NT2/D1 (cell line): Measurements from ENCODE around the gene TNFRSF8.
"Not testable (repeated sequence)": the region's sequence is repeated elsewhere in the genome, so short reads cannot be mapped to it uniquely, and the experiment has no call there.

Experiments
- DNase-seq: peaks from one replicate; pipeline ENCODE4 v3.0.0-alpha.2; 2011; ENCODE audit warnings: low read depth, low spot score
- H3K27me3 ChIP-seq: 2 replicates; pipeline ENCODE4 v1.6.0; 2011; ENCODE audit warnings: mild to moderate bottlenecking; ENCODE audit not compliant: insufficient read length, insufficient read depth
- H3K36me3 ChIP-seq: 2 replicates; pipeline ENCODE4 v1.6.1; 2011; ENCODE audit warnings: mild to moderate bottlenecking, low read length, mixed read lengths; ENCODE audit not compliant: insufficient read depth, insufficient read length
- H3K4me1 ChIP-seq: 2 replicates; pipeline ENCODE4 v1.5.1; 2011; ENCODE audit not compliant: insufficient read depth, insufficient read length
- H3K4me3 ChIP-seq: 2 replicates; pipeline ENCODE4 v1.5.1; 2011; ENCODE audit warnings: low read depth; ENCODE audit not compliant: insufficient read length
- H3K9ac ChIP-seq: 2 replicates; pipeline ENCODE4 v1.6.0; 2011; ENCODE audit warnings: low read depth; ENCODE audit not compliant: insufficient read length
- H3K9me3 ChIP-seq: 2 replicates; pipeline ENCODE4 v1.5.1; 2011; ENCODE audit warnings: mild to moderate bottlenecking, low read length; ENCODE audit not compliant: insufficient read depth
- SUZ12 ChIP-seq: IDR thresholded peaks from 2 replicates; pipeline ENCODE4 v1.6.1; 2011; ENCODE audit not compliant: insufficient read length, insufficient read depth; ENCODE audit errors: extremely low read depth
- YY1 ChIP-seq: IDR thresholded peaks from 2 replicates; pipeline ENCODE4 v1.6.1; 2011; ENCODE audit not compliant: insufficient read length, insufficient read depth
- ZNF274 ChIP-seq: IDR thresholded peaks from 2 replicates; pipeline ENCODE4 v1.6.1; 2011; ENCODE audit warnings: mild to moderate bottlenecking, low read depth, low read length

TNFRSF8 gene

GRCh38 chr1:12102066-12102465 is 39.0 kb downstream of the TNFRSF8 start:
- Histone ChIP-seq H3K9ac (no peak overlapping the region), H3K4me3 (no peak overlapping the region), H3K4me1 (no peaks in the 10 kb centered on the region), H3K27me3 (no peaks in the 10 kb centered on the region), H3K36me3 (peaks cover 30% of the 10 kb centered on the region), H3K9me3 (no peaks in the 10 kb centered on the region)
- TF ChIP-seq SUZ12 = no peak
- TF ChIP-seq ZNF274 = no peak
- TF ChIP-seq YY1 = no peak
- DNase-seq = no peak

- H3K4me3 ChIP-seq = no peak overlapping the region
- H3K9me3 ChIP-seq = no peaks in the 10 kb centered on the region
- no peak for DNase-seq
- TF ChIP-seq SUZ12 (no peak), ZNF274 (no peak), YY1 (no peak)
- H3K9ac ChIP-seq = no peak overlapping the region
- H3K36me3 ChIP-seq = peaks cover 36% of the 10 kb centered on the region
- no peaks in the 10 kb centered on the region for H3K27me3 ChIP-seq
- H3K4me1 ChIP-seq = no peaks in the 10 kb centered on the region
Measured at GRCh38 chr1:12104417-12104816, 41.3 kb downstream of the TNFRSF8 start.

- TF ChIP-seq SUZ12 (no peak), YY1 (no peak), ZNF274 (no peak)
- Histone ChIP-seq H3K4me3 (no peak overlapping the region), H3K9ac (no peak overlapping the region), H3K4me1 (no peaks in the 10 kb centered on the region), H3K9me3 (no peaks in the 10 kb centered on the region), H3K27me3 (no peaks in the 10 kb centered on the region), H3K36me3 (peaks cover 36% of the 10 kb centered on the region)
- no peak for DNase-seq
Measured at GRCh38 chr1:12106153-12106552, 43.0 kb downstream of the TNFRSF8 start.

GRCh38 chr1:12106861-12107260 is 43.8 kb downstream of the TNFRSF8 start:
- not testable (repeated sequence) for H3K27me3 ChIP-seq, H3K9me3 ChIP-seq, H3K9ac ChIP-seq, H3K4me3 ChIP-seq, H3K4me1 ChIP-seq, DNase-seq
- peaks cover 35% of the 10 kb centered on the region for H3K36me3 ChIP-seq

GRCh38 chr1:12107718-12108117 is 44.6 kb downstream of the TNFRSF8 start:
- Histone ChIP-seq H3K4me1 (no peaks in the 10 kb centered on the region), H3K36me3 (peaks cover 40% of the 10 kb centered on the region)
- TF ChIP-seq YY1 = no peak
- no peak for TF ChIP-seq SUZ12
- TF ChIP-seq ZNF274 = no peak

GRCh38 chr1:12109901-12110300 is 46.8 kb downstream of the TNFRSF8 start:
- no peak overlapping the region for H3K9ac ChIP-seq
- no peaks in the 10 kb centered on the region for H3K4me1 ChIP-seq
- H3K36me3 ChIP-seq = peaks cover 42% of the 10 kb centered on the region
- H3K9me3 ChIP-seq = no peaks in the 10 kb centered on the region
- no peak overlapping the region for H3K4me3 ChIP-seq
- DNase-seq = no peak
- H3K27me3 ChIP-seq = no peaks in the 10 kb centered on the region
- TF ChIP-seq YY1 = no peak
- TF ChIP-seq SUZ12 = no peak
- no peak for TF ChIP-seq ZNF274

More at GRCh38 chr1:12107718-12108117, 44.6 kb downstream of the TNFRSF8 start:
- Histone ChIP-seq H3K9ac (no peak overlapping the region), H3K4me3 (no peak overlapping the region), H3K9me3 (no peaks in the 10 kb centered on the region), H3K27me3 (no peaks in the 10 kb centered on the region)
- DNase-seq = no peak

- Histone ChIP-seq H3K36me3 (peaks cover 43% of the 10 kb centered on the region), H3K4me3 (no peak overlapping the region), H3K4me1 (no peaks in the 10 kb centered on the region), H3K27me3 (no peaks in the 10 kb centered on the region), H3K9ac (no peak overlapping the region), H3K9me3 (no peaks in the 10 kb centered on the region)
- no peak for DNase-seq
- TF ChIP-seq YY1 (no peak), SUZ12 (no peak), ZNF274 (no peak)
Measured at GRCh38 chr1:12111741-12112140, 48.6 kb downstream of the TNFRSF8 start.

GRCh38 chr1:12112711-12113161 is 49.6 kb downstream of the TNFRSF8 start:
- no peak for DNase-seq
- Histone ChIP-seq H3K4me1 (no peaks in the 10 kb centered on the region), H3K9ac (no peak overlapping the region), H3K27me3 (no peaks in the 10 kb centered on the region), H3K9me3 (no peaks in the 10 kb centered on the region), H3K4me3 (no peak overlapping the region), H3K36me3 (peaks cover 45% of the 10 kb centered on the region)
- TF ChIP-seq ZNF274 (no peak), YY1 (no peak), SUZ12 (no peak)
